HuH-7 (cell line): ENCODE measurements around the gene MUC12.
"Not testable (repeated sequence)": the region's sequence is repeated elsewhere in the genome, so short reads cannot be mapped to it uniquely, and the experiment has no call there.

Experiments used
- DNase-seq: peaks from one replicate; pipeline ENCODE4 v3.0.0; 2011; ENCODE audit warnings: low spot score

The MUC12 gene

DNA sequence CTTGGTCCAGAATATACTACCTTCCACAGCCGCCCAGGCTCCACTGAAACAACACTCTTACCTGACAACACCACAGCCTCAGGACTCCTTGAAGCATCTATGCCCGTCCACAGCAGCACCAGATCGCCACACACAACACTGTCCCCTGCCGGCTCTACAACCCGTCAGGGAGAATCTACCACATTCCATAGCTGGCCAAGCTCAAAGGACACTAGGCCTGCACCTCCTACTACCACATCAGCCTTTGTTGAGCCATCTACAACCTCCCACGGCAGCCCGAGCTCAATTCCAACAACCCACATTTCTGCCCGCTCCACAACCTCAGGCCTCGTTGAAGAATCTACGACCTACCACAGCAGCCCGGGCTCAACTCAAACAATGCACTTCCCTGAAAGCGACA, 22.9 kb downstream of the MUC12 start:
- DNase-seq, result not testable (repeated sequence)

DNA sequence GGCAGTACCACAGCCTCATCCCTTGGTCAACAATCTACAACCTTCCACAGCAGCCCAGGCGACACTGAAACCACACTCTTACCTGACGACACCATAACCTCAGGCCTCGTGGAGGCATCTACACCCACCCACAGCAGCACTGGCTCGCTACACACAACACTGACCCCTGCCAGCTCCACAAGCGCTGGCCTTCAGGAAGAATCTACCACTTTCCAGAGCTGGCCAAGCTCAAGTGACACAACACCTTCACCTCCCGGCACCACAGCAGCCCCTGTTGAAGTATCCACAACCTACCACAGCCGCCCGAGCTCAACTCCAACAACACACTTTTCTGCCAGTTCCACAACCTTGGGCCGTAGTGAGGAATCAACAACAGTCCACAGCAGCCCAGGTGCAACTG, 25.3 kb downstream of the MUC12 start:
- DNase-seq, result not testable (repeated sequence)

DNA sequence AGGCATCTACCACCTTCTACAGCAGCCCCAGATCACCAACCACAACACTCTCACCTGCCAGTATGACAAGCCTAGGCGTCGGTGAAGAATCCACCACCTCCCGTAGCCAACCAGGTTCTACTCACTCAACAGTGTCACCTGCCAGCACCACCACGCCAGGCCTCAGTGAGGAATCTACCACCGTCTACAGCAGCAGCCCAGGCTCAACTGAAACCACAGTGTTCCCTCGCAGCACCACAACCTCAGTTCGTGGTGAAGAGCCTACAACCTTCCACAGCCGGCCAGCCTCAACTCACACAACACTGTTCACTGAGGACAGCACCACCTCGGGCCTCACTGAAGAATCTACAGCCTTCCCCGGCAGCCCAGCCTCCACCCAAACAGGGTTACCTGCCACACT, 29.2 kb downstream of the MUC12 start:
- not testable (repeated sequence) for DNase-seq

DNA sequence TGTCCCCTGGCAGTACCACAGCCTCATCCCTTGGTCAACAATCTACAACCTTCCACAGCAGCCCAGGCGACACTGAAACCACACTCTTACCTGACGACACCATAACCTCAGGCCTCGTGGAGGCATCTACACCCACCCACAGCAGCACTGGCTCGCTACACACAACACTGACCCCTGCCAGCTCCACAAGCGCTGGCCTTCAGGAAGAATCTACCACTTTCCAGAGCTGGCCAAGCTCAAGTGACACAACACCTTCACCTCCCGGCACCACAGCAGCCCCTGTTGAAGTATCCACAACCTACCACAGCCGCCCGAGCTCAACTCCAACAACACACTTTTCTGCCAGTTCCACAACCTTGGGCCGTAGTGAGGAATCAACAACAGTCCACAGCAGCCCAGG, 30.0 kb downstream of the MUC12 start:
- not testable (repeated sequence) for DNase-seq

DNA sequence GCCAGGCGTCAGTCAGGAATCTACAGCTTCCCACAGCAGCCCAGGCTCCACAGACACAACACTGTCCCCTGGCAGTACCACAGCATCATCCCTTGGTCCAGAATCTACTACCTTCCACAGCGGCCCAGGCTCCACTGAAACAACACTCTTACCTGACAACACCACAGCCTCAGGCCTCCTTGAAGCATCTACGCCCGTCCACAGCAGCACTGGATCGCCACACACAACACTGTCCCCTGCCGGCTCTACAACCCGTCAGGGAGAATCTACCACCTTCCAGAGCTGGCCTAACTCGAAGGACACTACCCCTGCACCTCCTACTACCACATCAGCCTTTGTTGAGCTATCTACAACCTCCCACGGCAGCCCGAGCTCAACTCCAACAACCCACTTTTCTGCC, 30.7 kb downstream of the MUC12 start:
- DNase-seq, result not testable (repeated sequence)

DNA sequence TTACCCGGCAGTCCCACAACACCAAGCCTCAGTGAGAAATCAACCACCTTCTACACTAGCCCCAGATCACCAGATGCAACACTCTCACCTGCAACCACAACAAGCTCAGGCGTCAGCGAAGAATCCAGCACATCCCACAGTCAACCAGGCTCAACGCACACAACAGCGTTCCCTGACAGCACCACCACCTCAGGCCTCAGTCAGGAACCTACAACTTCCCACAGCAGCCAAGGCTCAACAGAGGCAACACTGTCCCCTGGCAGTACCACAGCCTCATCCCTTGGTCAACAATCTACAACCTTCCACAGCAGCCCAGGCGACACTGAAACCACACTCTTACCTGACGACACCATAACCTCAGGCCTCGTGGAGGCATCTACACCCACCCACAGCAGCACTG, 33.0 kb downstream of the MUC12 start:
- DNase-seq, result not testable (repeated sequence)

DNA sequence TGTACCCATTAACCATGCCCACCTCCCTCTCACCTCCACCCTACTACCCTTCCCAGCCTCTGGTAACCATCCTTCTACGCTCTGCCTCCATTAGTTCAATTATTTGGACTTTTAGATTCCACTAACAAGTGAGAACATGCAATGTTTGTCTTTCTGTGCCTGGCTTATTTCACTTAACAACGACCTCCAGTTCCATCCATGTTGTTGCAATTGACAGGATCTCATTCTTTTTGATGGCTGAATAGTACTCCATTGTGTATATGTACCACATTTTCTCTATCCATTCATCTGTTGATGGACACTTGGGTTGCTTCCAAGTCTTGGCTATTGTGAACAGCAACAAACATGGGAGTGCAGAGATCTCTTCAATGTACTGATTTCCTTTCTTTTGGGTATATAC, 38.0 kb downstream of the MUC12 start:
- not testable (repeated sequence) for DNase-seq

DNA sequence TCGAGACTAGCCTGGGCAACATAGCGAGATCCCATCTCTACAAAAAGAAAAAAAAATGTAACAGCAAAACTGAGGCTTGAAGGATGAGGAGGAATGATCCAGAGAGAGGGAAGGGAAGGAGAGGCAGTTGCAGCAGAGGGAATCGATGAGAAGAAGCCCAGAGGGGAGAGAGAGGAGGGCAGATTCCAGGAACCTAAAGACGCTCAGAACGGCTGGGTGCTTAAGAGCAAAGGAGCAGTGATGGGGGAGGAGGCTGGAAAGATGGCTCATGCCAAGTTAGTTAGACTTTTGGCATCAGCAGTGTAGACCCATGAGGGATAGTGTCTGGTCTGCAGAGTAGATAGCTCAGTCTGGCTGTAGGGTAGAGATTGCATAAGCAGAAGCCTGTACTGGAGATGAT, 40.3 kb downstream of the MUC12 start:
- DNase-seq, result no peak

DNA sequence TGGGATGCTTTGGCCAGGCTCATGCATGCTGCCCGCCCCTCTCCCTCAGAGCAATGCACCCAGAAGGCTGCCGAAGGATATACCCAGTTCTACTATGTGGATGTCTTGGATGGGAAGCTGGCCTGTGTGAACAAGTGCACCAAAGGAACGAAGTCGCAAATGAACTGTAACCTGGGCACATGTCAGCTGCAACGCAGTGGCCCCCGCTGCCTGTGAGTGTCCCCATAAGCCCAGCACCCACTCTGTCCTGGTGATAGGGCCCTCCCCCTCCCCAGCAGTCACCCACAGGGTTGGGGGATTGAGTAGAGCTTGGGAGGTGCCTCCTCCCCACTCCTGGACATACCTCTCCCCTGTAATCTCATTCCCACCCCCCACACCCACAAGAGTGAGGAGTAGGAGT, 43.6 kb downstream of the MUC12 start:
- no peak for DNase-seq

DNA sequence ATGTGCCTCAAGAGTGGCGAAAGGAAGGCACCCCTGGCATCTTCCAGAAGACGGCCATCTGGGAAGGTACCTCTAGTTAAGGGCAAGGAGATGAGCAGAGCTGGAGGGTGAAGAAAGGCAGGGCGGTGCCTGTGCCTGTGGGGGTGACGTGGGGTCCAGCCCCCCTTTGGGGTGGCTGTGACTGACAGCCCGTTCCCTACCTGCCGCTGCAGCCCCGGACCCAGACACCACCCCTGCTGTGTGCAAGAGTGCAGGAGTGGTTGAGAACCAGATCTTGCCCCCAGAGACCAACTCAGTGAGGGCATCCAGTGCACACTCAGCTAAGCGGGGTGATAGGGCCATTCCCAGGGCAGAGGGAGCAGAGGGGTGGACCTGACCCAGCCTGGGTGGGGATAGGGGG, 46.3 kb downstream of the MUC12 start:
- DNase-seq, result no peak

DNA sequence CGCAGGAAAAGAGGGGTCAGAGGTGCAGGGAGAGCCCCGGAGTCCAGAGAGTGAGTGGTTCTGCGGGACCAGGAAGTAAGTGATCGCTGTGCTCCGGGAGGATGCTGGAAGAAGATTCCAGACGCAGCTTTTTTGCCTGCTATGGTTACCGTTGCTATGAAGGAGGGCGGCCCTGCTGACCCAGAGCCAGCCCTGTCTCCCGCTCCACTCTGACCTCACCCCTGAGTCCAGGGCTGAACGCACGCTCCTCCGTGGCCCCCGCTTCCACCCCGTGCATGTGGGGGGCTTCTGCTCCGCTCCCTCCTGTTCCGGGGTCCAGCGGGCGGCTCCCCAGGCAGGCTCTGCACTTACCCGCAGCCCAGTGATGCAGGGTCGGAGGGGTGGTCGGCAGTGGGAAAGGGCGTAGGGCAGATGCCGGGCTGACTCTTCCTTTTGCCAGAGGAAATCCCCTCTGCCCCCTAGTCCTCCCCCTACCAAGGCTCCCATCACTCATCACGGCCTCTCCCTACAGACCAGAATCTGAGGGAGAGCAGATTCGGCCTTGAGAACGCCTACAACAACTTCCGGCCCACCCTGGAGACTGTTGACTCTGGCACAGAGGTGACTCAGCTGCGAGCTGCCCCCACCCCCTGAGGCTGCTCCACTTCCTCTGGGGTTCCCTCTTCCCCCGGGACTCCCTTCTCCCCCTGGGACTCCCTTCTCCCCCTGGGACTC, 47.9 kb downstream of the MUC12 start:
- DNase-seq, result no peak

DNA sequence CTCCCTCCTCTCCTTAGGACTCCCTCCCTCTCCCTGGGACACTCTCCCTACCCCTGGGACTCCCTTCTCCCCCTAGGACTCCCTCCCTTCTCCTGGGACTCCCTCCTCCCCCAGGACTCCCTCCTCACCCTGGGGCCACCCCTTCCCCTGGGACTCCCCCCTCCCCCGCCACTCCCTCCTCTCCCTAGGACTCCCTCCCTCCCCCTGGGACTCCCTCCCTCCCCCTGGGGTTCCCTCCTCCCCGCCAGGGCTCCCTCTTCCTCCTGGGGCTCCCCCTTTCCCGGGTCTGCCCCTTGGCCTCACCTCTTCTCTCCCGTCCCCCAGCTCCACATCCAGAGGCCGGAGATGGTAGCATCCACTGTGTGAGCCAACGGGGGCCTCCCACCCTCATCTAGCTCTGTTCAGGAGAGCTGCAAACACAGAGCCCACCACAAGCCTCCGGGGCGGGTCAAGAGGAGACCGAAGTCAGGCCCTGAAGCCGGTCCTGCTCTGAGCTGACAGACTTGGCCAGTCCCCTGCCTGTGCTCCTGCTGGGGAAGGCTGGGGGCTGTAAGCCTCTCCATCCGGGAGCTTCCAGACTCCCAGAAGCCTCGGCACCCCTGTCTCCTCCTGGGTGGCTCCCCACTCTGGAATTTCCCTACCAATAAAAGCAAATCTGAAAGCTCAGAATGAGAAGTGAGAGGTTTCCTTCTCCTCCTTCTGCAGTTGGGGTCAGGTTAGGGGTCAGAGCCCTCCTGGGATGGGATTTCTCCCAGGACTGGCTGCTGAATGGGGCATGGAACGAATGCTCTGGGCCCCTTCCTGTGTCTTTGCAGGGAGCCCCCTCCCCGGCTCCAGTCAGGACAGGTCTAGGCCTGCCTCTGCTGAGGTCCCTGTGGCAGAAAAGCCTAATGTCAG, 49.2 kb downstream of the MUC12 start:
- DNase-seq, result no peak

DNA sequence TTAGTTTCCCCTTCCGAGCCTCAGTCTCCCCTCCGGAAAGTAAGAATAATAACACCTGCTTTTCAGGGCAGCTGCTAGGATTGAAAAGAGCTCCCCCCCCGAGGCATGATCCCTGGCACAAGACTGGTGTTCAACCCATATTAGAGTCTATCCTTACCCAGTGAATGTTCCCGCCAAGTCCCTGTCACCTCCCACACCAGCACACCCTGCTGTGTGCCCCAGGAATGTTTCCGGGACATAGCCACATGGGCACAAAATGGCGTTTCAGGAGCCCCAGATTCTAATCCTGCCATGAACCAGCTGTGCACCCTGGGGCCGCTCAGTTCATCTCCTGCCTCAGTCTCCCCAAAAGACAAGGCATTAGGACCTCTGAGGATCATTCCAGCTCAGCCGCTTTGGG, 51.1 kb downstream of the MUC12 start:
- no peak for DNase-seq

DNA sequence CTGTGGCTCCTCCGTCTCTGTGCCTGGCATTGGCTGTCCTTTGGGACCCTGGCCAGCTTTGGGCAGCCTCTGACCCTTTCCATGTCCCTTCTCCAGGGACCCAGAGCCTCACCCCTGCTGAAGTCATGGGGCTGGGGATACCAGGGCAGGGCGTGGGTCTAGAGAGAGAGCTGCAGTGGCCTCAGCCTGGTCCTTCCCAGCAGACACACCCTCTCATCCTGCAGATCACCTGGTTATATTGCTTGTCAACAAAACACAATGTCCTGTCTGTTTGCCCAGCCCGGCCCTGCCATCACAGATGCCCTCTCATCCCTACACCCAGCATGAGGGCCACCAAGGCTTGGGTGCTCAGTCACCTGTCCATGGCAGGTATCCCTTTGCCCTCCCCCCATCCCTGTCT, 52.3 kb downstream of the MUC12 start:
- DNase-seq, result no peak

DNA sequence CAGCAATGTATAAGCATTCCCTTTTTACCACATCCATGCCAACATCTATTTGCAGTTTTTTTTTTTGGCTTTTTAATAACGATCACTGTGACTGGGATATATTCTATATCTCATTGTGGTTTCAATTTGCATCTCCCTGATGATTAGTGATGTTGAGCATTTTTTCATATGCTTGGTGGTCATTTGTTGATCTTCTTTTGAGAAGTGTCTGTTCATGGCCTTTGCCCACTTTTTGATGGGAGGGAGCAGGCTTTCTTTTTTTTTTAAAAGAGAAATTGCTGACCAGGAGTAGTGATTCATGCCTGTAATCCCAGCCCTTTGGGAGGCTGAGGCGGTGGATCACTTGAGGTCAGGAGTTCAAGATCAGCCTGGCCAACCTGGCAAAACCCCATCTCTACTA, 54.5 kb downstream of the MUC12 start:
- no peak for DNase-seq

DNA sequence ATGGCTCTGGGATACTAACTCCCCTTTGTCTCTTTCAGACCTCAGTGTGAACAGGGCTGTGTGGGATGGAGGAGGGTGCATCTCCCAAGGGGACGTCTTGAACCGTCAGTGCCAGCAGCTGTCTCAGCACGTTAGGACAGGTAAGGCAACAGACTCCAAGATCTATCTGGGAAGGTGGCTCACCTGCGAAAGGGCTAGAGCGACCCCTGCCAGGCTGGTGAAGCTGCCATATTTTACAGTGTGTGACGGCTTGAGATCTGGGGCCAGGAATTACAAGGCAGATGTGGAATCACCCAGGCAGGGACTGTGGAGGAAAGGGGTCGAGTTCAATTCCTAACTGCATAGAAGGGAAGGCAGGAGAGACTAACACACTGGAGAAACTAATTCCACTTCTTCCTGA, 61.7 kb downstream of the MUC12 start:
- DNase-seq, result no peak

DNA sequence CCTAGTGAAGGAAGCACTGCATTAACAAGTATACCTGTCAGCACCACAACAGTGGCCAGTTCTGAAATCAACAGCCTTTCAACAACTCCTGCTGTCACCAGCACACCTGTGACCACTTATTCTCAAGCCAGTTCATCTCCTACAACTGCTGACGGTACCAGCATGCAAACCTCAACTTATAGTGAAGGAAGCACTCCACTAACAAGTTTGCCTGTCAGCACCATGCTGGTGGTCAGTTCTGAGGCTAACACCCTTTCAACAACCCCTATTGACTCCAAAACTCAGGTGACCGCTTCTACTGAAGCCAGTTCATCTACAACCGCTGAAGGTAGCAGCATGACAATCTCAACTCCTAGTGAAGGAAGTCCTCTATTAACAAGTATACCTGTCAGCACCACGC, 66.6 kb downstream of the MUC12 start:
- no peak for DNase-seq

DNA sequence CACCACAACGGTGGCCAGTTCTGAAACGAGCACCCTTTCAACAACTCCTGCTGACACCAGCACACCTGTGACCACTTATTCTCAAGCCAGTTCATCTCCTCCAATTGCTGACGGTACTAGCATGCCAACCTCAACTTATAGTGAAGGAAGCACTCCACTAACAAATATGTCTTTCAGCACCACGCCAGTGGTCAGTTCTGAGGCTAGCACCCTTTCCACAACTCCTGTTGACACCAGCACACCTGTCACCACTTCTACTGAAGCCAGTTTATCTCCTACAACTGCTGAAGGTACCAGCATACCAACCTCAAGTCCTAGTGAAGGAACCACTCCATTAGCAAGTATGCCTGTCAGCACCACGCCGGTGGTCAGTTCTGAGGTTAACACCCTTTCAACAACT, 71.9 kb downstream of the MUC12 start:
- not testable (repeated sequence) for DNase-seq

DNA sequence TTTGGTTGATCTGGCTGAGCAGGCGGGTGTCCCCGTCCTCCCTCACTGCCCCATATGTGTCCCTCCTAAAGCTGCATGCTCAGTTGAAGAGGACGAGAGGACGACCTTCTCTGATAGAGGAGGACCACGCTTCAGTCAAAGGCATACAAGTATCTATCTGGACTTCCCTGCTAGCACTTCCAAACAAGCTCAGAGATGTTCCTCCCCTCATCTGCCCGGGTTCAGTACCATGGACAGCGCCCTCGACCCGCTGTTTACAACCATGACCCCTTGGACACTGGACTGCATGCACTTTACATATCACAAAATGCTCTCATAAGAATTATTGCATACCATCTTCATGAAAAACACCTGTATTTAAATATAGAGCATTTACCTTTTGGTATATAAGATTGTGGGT, 89.0 kb downstream of the MUC12 start:
- DNase-seq, result peak; percentile 69

DNA sequence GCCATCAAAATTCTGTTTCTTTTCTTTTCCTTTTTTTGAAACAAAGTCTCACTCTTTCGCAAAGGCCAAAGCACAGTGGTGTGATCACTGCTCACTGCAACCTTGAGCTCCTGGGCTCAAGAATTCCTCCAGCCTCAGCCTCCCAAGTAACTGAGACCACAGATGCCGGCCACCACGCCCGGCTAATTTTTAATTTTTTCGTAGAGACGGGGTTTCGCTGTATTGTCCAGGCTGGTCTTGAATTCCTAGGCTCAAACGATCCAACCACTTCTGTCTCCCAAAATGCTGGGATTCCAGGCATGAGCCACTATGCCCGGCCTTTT, 90.2 kb downstream of the MUC12 start:
- no peak for DNase-seq

DNA sequence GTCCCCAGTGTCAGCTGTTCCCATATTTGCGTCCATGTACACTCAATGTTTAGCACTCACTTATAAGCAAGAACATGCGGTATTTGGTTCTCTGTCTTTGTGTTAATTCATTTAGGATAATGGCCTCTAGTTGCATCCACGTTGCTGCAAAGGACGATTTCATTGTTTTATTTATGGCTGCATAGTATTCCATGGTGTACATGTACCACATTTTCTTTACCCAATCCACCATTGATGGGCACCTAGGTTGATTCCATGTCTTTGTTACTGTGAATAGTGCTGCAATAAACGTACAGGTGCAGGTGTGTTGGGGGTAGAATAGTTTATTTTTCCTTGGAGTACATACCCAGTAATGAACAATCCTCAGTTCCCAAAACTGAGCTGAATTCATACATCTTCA, 91.6 kb downstream of the MUC12 start:
- no peak for DNase-seq

DNA sequence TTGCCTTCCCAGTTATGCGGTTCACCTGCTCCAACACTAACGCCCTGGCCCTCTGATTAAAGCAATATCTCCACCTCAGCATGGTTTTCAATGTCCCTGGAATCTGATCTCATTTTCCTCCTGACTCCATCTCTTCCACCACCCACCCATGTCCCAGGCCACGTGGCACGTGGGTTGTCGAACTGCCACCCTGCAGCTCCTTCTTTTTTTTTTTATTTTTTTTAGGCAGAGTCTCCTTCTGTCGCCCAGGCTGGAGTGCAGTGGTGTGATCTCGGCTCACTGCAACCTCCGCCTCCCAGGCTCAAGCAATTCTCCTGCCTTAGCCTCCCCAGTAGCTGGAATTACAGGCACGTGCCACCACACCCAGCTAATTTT, 94.8 kb downstream of the MUC12 start:
- DNase-seq, result not testable (repeated sequence)

DNA sequence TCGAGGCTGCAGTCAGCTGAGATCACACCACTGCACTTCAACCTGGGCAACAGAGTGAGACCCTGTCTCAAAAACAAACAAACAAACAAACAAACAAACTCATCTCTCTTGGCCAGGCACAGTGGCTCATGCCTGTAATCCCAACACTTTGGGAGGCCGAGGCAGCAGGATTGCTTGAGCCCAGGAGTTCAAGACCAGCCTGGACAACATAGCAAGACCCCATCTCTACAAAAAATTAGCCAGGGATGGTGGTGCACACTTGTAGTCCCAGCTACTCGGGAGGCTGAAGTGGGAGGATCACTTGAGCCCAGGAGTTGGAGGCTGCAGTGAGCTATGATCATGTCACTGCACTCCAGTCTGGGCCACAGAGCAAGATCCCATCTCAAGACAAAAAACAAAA, 95.8 kb downstream of the MUC12 start:
- DNase-seq, result not testable (repeated sequence)
